K562 (cell line): ENCODE results near the gene SCT.

Experiments
- ATF7 ChIP-seq: fragments of 450-650 bp; IDR thresholded peaks from 2 replicates; pipeline ENCODE4 v1.7.1; 2014; ENCODE audit warnings: mild to moderate bottlenecking, moderate library complexity
- FOSL1 ChIP-seq: fragments of 200-800 bp; sonication (Bioruptor generic); conservative IDR thresholded peaks from 2 replicates; pipeline ENCODE4 v1.6.1; 2016; ENCODE audit warnings: missing genetic modification characterization, missing compliant biosample characterization
- NR2C1 ChIP-seq, 2 experiments: fragments of 450-650 bp; IDR thresholded peaks; 2 replicates each; pipeline ENCODE4 v1.6.1; 2017; ENCODE audit warnings: mild to moderate bottlenecking in 2 of 2, antibody characterized with exemption in 1 of 2, inconsistent platforms in 1 of 2, missing compliant biosample characterization in 1 of 2, missing genetic modification characterization in 1 of 2
- PCBP2 ChIP-seq: fragments of 200-400 bp; formaldehyde crosslinking; IDR thresholded peaks from 2 replicates; pipeline ENCODE4 v1.6.1; 2018; ENCODE audit warnings: low read length, low read depth, mild to moderate bottlenecking, moderate library complexity; ENCODE audit not compliant: poor library complexity, severe bottlenecking
- POLR2A ChIP-seq: fragments of 450-650 bp; conservative IDR thresholded peaks from 2 replicates; pipeline ENCODE4 v1.6.1; 2016
- TF ChIP-seq, protein P1 (sequence below): sonication (generic); formaldehyde crosslinking; IDR thresholded peaks from 2 replicates; pipeline ENCODE4 v1.8.1; 2022; ENCODE audit warnings: missing genetic modification reagents

- TF ChIP-seq PCBP2 (no peak), POLR2A (no peak), FOSL1 (tag) (no peak), NR2C1 (IDR thresholded peaks at IDR 0.05) (no peak), NR2C1 (tag; IDR thresholded peaks at IDR 0.05) (no peak), ATF7 (no peak)
- TF ChIP-seq, protein P1, sequence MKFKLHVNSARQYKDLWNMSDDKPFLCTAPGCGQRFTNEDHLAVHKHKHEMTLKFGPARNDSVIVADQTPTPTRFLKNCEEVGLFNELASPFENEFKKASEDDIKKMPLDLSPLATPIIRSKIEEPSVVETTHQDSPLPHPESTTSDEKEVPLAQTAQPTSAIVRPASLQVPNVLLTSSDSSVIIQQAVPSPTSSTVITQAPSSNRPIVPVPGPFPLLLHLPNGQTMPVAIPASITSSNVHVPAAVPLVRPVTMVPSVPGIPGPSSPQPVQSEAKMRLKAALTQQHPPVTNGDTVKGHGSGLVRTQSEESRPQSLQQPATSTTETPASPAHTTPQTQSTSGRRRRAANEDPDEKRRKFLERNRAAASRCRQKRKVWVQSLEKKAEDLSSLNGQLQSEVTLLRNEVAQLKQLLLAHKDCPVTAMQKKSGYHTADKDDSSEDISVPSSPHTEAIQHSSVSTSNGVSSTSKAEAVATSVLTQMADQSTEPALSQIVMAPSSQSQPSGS (CRISPR knock-in tag): no peak
These were observed 11.8 kb upstream of the SCT start for GRCh38 chr11:638631-639331.
